C4-2B (cell line): ENCODE data around the gene ADIPOR2.
"Not testable (repeated sequence)": the region's sequence is repeated elsewhere in the genome, so short reads cannot be mapped to it uniquely, and the experiment has no call there.

Experiments used
- ZFX ChIP-seq: fragments of 450-650 bp; IDR thresholded peaks from 2 replicates; pipeline ENCODE4 v1.6.1; 2017
- TF ChIP-seq, protein P1 (sequence below): fragments of 450-650 bp; conservative IDR thresholded peaks from 2 replicates; pipeline ENCODE4 v1.5.1; 2017; ENCODE audit warnings: mild to moderate bottlenecking

GRCh38 chr12:1711536-1712211 is 20.8 kb downstream of the ADIPOR2 start:
- TF ChIP-seq, protein P1, sequence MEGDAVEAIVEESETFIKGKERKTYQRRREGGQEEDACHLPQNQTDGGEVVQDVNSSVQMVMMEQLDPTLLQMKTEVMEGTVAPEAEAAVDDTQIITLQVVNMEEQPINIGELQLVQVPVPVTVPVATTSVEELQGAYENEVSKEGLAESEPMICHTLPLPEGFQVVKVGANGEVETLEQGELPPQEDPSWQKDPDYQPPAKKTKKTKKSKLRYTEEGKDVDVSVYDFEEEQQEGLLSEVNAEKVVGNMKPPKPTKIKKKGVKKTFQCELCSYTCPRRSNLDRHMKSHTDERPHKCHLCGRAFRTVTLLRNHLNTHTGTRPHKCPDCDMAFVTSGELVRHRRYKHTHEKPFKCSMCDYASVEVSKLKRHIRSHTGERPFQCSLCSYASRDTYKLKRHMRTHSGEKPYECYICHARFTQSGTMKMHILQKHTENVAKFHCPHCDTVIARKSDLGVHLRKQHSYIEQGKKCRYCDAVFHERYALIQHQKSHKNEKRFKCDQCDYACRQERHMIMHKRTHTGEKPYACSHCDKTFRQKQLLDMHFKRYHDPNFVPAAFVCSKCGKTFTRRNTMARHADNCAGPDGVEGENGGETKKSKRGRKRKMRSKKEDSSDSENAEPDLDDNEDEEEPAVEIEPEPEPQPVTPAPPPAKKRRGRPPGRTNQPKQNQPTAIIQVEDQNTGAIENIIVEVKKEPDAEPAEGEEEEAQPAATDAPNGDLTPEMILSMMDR: not testable (repeated sequence)
- not testable (repeated sequence) for TF ChIP-seq ZFX
